Measurements from ENCODE around the gene MGLL.
A peak's percentile ranks its signal among the peaks of the same experiment; 100 is the strongest.

The MGLL gene

DNA sequence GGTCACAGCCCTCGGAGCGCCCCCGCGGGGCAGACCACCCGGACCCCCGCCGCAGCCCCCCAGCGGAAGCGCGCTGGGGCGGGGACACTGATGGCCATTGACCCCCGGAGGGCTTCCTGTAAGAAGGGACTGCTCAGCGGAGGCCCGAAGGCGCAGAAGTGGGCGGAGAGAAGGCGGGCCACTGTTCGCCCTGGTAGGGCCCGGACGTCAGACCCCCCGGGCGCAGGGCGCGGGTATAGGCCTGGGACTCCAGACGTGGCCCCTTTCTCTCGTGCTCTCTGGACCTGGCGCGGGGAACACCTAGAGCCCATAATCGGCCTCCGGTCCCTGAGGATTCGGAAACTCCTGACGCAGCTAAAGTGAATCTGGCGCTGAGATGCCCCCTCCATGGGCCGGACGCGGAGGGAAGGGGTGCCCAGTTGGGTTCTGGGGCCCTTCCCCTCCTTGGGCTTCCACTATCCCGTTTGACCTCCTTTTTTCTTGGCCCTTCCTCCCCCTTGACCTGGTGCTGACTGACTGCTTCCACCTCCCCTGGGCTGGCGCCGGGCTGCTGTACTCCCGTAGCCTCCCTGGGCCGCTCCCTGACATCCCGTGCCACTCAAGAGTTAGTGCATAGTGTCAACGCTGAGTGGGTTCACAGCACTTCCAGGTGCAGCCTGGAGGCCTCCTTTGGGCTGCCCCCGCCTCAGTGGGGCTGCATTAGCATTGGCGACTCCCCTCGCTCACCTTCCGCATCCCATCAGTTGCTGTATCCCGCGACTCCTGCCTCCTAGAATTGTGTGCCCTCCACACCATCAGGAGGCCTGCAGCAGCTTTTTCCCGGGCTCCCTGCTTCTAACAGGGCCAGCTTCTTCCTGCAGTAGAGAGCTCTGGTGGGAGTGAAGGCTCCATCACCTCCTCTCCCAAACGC lies 148.9 kb downstream of the MGLL start:
- H3K4me3 ChIP-seq (ENCODE audit: low read depth, low read length) = peak overlapping the region; percentile 78
- H3K27me3 ChIP-seq (replicated peaks) = no peaks in the 10 kb centered on the region
- TF ChIP-seq, protein P1, sequence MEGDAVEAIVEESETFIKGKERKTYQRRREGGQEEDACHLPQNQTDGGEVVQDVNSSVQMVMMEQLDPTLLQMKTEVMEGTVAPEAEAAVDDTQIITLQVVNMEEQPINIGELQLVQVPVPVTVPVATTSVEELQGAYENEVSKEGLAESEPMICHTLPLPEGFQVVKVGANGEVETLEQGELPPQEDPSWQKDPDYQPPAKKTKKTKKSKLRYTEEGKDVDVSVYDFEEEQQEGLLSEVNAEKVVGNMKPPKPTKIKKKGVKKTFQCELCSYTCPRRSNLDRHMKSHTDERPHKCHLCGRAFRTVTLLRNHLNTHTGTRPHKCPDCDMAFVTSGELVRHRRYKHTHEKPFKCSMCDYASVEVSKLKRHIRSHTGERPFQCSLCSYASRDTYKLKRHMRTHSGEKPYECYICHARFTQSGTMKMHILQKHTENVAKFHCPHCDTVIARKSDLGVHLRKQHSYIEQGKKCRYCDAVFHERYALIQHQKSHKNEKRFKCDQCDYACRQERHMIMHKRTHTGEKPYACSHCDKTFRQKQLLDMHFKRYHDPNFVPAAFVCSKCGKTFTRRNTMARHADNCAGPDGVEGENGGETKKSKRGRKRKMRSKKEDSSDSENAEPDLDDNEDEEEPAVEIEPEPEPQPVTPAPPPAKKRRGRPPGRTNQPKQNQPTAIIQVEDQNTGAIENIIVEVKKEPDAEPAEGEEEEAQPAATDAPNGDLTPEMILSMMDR (IDR thresholded peaks at IDR 0.05; ENCODE audit: low read depth, low read length, missing control alignments) = no peak
- H3K27ac ChIP-seq = peak overlapping the region; percentile 75
- DNase-seq = peak; percentile 56
- no peaks in the 10 kb centered on the region for H3K36me3 ChIP-seq (replicated peaks)
- in situ Hi-C loops (cut with HindIII; ENCODE audit: low pct_ligation_motif_present, low sequenced_read_pairs) = no loop called here

GRCh38 chr3:127672429-127673190 lies 149.7 kb downstream of the MGLL start, which contains the start of gene ABTB1:
Gene ABTB1 (plus strand): TSS chr3:127672952. CDS start chr3:127673026, 74 bp downstream.
- Histone ChIP-seq H3K36me3 (replicated peaks) (no peaks in the 10 kb centered on the region), H3K4me3 (ENCODE audit: low read depth, low read length) (peak within 1 kb of the TSS; percentile 78), H3K27me3 (replicated peaks) (no peaks in the 10 kb centered on the region), H3K27ac (peak within 1 kb of the TSS; percentile 81)
- peak; percentile 65 for DNase-seq
- TF ChIP-seq, protein P1 (IDR thresholded peaks at IDR 0.05; ENCODE audit: low read depth, low read length, missing control alignments) = no peak
- in situ Hi-C loops (cut with HindIII; ENCODE audit: low pct_ligation_motif_present, low sequenced_read_pairs) = no loop called here

DNA sequence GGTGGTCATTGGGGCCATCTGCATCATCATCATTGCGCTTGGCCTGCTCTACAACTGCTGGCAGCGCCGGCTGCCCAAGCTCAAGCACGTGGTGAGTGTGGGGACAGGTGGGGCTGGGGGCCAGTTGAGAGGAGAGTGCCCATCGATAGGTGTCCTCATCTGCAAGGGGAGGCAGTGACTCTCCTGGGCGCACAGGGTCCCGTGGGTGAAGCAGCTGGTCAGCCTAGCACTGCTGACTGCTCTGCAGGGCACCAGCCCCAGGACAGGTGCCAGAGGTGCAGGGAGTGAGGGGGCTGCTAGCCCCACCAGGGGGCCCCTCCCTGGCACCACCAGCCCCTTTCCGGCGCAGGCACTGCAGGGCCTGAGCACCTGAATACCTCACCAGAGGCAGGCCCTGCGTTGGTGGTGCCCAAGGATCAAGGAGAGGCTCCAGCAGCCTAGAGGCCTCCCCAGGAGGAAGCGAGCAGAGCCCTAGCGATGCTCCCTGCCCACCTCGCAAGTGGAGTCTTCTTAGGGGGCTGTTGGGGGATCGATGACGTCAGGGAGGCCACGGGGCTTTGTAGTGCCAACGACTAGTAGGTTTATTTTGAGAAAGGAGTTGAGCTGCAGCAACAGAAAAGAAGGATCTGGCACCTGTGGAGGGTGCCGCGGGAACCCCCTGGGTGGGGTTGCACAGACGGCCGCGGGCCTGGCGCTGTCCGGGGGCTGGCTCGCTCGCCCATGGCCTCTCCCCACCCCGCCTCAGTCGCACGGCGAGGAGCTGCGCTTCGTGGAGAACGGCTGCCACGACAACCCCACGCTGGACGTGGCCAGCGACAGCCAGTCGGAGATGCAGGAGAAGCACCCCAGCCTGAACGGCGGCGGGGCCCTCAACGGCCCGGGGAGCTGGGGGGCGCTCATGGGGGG lies 150.5 kb downstream of the MGLL start:
- peak overlapping the region; percentile 62 for H3K4me3 ChIP-seq (ENCODE audit: low read depth, low read length)
- TF ChIP-seq, protein P1 (IDR thresholded peaks at IDR 0.05; ENCODE audit: low read depth, low read length, missing control alignments) = no peak
- in situ Hi-C loops (cut with HindIII; ENCODE audit: low pct_ligation_motif_present, low sequenced_read_pairs) = no loop called here
- no peak for DNase-seq
- H3K27me3 ChIP-seq (replicated peaks) = no peaks in the 10 kb centered on the region
- no peaks in the 10 kb centered on the region for H3K36me3 ChIP-seq (replicated peaks)
- peak overlapping the region; percentile 81 for H3K27ac ChIP-seq

GRCh38 chr3:127670761-127671522 lies 151.4 kb downstream of the MGLL start:
- no peaks in the 10 kb centered on the region for H3K27me3 ChIP-seq (replicated peaks)
- in situ Hi-C loops (cut with HindIII; ENCODE audit: low pct_ligation_motif_present, low sequenced_read_pairs) = no loop called here
- H3K36me3 ChIP-seq (replicated peaks) = no peaks in the 10 kb centered on the region
- no peak for DNase-seq
- no peak overlapping the region for H3K27ac ChIP-seq
- TF ChIP-seq, protein P1 (IDR thresholded peaks at IDR 0.05; ENCODE audit: low read depth, low read length, missing control alignments) = no peak
- H3K4me3 ChIP-seq (ENCODE audit: low read depth, low read length) = no peak overlapping the region

GRCh38 chr3:127670229-127670559 lies 152.1 kb downstream of the MGLL start:
- Histone ChIP-seq H3K36me3 (replicated peaks) (no peaks in the 10 kb centered on the region), H3K4me3 (ENCODE audit: low read depth, low read length) (no peak overlapping the region), H3K27ac (no peak overlapping the region), H3K27me3 (replicated peaks) (no peaks in the 10 kb centered on the region)
- no peak for DNase-seq
- in situ Hi-C loops (cut with HindIII; ENCODE audit: low pct_ligation_motif_present, low sequenced_read_pairs) = no loop called here
- TF ChIP-seq, protein P1 (IDR thresholded peaks at IDR 0.05; ENCODE audit: low read depth, low read length, missing control alignments) = no peak
